Tibial nerve (tissue), 4 donors: ENCODE results near the gene CDPF1. TPM values are rescaled to one million over a fixed set of nuclear protein-coding genes. Genes with fewer than 3 reads are reported as not detected.

Experiments used
- DNase-seq, 2 donors: peaks; one replicate each; pipeline ENCODE4 v3.0.0-alpha.2; 2019; ENCODE audit warnings: low spot score in 2 of 2
- H3K27ac ChIP-seq, 4 donors: fragments of 200-600 bp; sonication (generic) in 3 of 4; one replicate each; pipeline ENCODE4 v1.5.1; 2017 to 2019; ENCODE audit warnings: mild to moderate bottlenecking in 1 of 4
- H3K27me3 ChIP-seq, 2 donors: fragments of 200-600 bp; sonication (generic) in 1 of 2; one replicate each; pipeline versions ENCODE4 v1.5.1 to v1.6.0; 2017 to 2019
- H3K36me3 ChIP-seq, 3 donors: fragments of 200-600 bp; sonication (generic); one replicate each; pipeline ENCODE4 v1.5.1; 2018 to 2019
- H3K4me1 ChIP-seq, 4 donors: fragments of 200-600 bp; sonication (generic) in 3 of 4; one replicate each; pipeline ENCODE4 v1.5.1; 2017 to 2019
- H3K4me3 ChIP-seq, 4 donors: fragments of 200-600 bp; sonication (generic) in 3 of 4; one replicate each; pipeline ENCODE4 v1.5.1; 2017 to 2019; ENCODE audit warnings: mild to moderate bottlenecking in 1 of 4, moderate library complexity in 1 of 4
- H3K9me3 ChIP-seq, 4 donors: fragments of 200-600 bp; sonication (generic) in 3 of 4; one replicate each; pipeline ENCODE4 v1.5.1; 2017 to 2019
- CTCF ChIP-seq, 5 experiments: fragments of 200-600 bp in 3 of 5; fragments of 450-650 bp in 2 of 5; sonication (generic) in 3 of 5; IDR thresholded peaks; one replicate each; pipeline ENCODE4 v1.5.1; 2016 to 2019; ENCODE audit warnings: antibody characterized with exemption in 5 of 5, mild to moderate bottlenecking in 3 of 5, moderate library complexity in 2 of 5
- EP300 ChIP-seq, 2 donors: sonication (generic); formaldehyde crosslinking; IDR thresholded peaks; one replicate each; pipeline ENCODE4 v1.6.1; 2017; ENCODE audit warnings: antibody characterized with exemption in 2 of 2, mild to moderate bottlenecking in 1 of 2
- POLR2A ChIP-seq, 2 donors: fragments of 450-650 bp; IDR thresholded peaks; one replicate each; pipeline ENCODE4 v1.6.1; 2017; ENCODE audit warnings: antibody characterized with exemption in 2 of 2, mild to moderate bottlenecking in 2 of 2, moderate library complexity in 2 of 2
- WGBS, 2 donors: methylation state at CpG; one replicate each; pipeline ENCODE4 v1.1.5; 2018; 5-methylcytosine and 5-hydroxymethylcytosine counted together
- total RNA-seq, 4 donors: library from RNA; depleted of rRNA; stranded (reverse); fragments of >200 nt; gene quantifications; one replicate each; pipeline ENCODE4 v1.1.0, GENCODE V29; 2016

Gene CDPF1
- total RNA-seq, 4 donors from 2014 or later, result 7.5 to 22.5 (median 17.4) TPM

GRCh38 chr22:46280999-46281623 lies 31.0 kb upstream of the CDPF1 start:
- Histone ChIP-seq H3K4me1 (no peaks in the 10 kb centered on the region), H3K27ac (no peak overlapping the region), H3K36me3 (peaks cover 5 to 97% (median 14%) of the 10 kb centered on the region in 3 donors), H3K27me3 (no peaks in the 10 kb centered on the region), H3K4me3 (no peak overlapping the region), H3K9me3 (no peaks in the 10 kb centered on the region)
- no peak for DNase-seq
- 77 to 84% methylated on average over 19 of the region's 19 CpGs for WGBS, 2 donors
- TF ChIP-seq CTCF (IDR thresholded peaks at IDR 0.05) (no peak), POLR2A (IDR thresholded peaks at IDR 0.05) (no peak), EP300 (IDR thresholded peaks at IDR 0.05) (no peak)

- H3K4me1 ChIP-seq, result no peaks in the 10 kb centered on the region
- no peak for DNase-seq
- no peak overlapping the region for H3K4me3 ChIP-seq
- H3K9me3 ChIP-seq, result no peaks in the 10 kb centered on the region
- 94 to 95% methylated on average over 12 of the region's 12 CpGs for WGBS, 2 donors
- H3K27me3 ChIP-seq, result no peaks in the 10 kb centered on the region
- peaks cover 5 to 97% (median 22%) of the 10 kb centered on the region in 3 donors for H3K36me3 ChIP-seq
- TF ChIP-seq POLR2A (IDR thresholded peaks at IDR 0.05) (no peak), EP300 (IDR thresholded peaks at IDR 0.05) (no peak), CTCF (IDR thresholded peaks at IDR 0.05) (no peak)
- H3K27ac ChIP-seq, result peak overlapping the region in 1 of 4 donors; percentile 7
Measured at GRCh38 chr22:46280063-46280817, 30.1 kb upstream of the CDPF1 start.

- TF ChIP-seq EP300 (IDR thresholded peaks at IDR 0.05), result no peak
- TF ChIP-seq CTCF (IDR thresholded peaks at IDR 0.05), result no peak
- no peak for TF ChIP-seq POLR2A (IDR thresholded peaks at IDR 0.05)
- no peak for DNase-seq
- no peaks in the 10 kb centered on the region for H3K27me3 ChIP-seq
- H3K36me3 ChIP-seq, result peaks cover 2 to 97% (median 32%) of the 10 kb centered on the region in 3 donors
- H3K4me1 ChIP-seq, result no peaks in the 10 kb centered on the region
- H3K9me3 ChIP-seq, result no peaks in the 10 kb centered on the region
- H3K27ac ChIP-seq, result no peak overlapping the region
- H3K4me3 ChIP-seq, result no peak overlapping the region
- WGBS, 2 donors, result 84 to 93% methylated on average over 16 to 22 of the region's 22 CpGs
Measured at GRCh38 chr22:46278656-46279645, 28.9 kb upstream of the CDPF1 start.

GRCh38 chr22:46276563-46276962 lies 26.5 kb upstream of the CDPF1 start:
- TF ChIP-seq CTCF (IDR thresholded peaks at IDR 0.05), result no peak
- no peak for TF ChIP-seq POLR2A (IDR thresholded peaks at IDR 0.05)

More at GRCh38 chr22:46276563-46276962, 26.5 kb upstream of the CDPF1 start:
- Histone ChIP-seq H3K27me3 (no peaks in the 10 kb centered on the region), H3K4me1 (no peaks in the 10 kb centered on the region), H3K27ac (no peak overlapping the region), H3K36me3 (peaks cover 0 to 98% (median 42%) of the 10 kb centered on the region in 3 donors), H3K9me3 (no peaks in the 10 kb centered on the region), H3K4me3 (no peak overlapping the region)
- 95 to 97% methylated on average over 7 of the region's 7 CpGs for WGBS, 2 donors
- DNase-seq, result no peak
